ENCODE results near the gene BTBD6. TPM values are rescaled to one million over a fixed set of nuclear protein-coding genes. Genes with fewer than 3 reads are reported as not detected.

Gene BTBD6
- total and polyA plus RNA-seq, 2 experiments from 2014 or later = 20.3 to 20.9 TPM

DNA sequence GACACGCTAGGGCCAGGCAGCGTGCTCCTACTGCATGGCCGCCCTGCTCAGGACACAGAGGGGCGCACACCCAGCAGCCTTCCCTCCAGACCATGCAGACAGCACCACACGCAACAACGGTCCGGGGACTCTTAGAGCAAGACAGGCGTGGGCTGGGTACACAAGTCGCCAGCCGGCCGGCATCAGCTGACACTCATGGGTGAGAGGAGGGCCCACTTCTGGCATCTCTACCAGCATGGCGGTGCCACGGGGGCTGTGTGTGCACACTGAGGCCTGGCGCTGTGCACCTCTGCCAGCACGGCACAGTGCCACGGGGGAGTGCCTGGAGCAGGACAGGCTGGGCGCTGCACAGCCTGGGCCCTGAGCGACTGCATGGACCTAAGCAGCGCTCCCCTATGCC is 6.7 kb upstream of the BTBD6 start:
- Histone ChIP-seq H3K36me3 (no peaks in the 10 kb centered on the region), H3K9me3 (ENCODE audit: low read depth) (no peaks in the 10 kb centered on the region), H3K27ac (no peak overlapping the region), H3K4me3 (no peak overlapping the region), H3K27me3 (no peaks in the 10 kb centered on the region), H3K4me1 (ENCODE audit: low read depth) (no peaks in the 10 kb centered on the region)
- no peak for DNase-seq (ENCODE audit: low read depth in 1 of 2, low spot score in 1 of 2)
- TF ChIP-seq, protein P1, sequence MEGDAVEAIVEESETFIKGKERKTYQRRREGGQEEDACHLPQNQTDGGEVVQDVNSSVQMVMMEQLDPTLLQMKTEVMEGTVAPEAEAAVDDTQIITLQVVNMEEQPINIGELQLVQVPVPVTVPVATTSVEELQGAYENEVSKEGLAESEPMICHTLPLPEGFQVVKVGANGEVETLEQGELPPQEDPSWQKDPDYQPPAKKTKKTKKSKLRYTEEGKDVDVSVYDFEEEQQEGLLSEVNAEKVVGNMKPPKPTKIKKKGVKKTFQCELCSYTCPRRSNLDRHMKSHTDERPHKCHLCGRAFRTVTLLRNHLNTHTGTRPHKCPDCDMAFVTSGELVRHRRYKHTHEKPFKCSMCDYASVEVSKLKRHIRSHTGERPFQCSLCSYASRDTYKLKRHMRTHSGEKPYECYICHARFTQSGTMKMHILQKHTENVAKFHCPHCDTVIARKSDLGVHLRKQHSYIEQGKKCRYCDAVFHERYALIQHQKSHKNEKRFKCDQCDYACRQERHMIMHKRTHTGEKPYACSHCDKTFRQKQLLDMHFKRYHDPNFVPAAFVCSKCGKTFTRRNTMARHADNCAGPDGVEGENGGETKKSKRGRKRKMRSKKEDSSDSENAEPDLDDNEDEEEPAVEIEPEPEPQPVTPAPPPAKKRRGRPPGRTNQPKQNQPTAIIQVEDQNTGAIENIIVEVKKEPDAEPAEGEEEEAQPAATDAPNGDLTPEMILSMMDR (IDR thresholded peaks at IDR 0.05; ENCODE audit: low read depth, low read length) = no peak

DNA sequence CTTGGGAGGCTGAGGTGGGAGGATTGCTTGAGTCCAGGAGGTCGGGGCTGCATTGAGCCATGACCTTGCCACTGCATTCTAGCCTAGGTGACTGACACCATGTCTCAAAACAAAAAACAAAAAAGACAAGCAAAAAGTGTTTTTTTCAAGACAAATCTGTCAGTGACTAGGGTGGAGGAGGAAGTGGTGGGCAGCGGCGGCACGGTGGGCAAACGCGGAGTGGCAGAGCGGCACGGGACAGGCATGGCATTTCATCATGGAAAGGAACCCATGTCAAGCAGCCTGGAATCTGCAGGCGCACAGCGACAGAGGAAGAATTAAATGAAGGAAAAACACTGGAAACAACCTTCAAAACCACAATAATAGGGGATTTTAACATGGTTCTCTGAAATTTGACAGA is 4.0 kb upstream of the BTBD6 start:
- H3K36me3 ChIP-seq = no peaks in the 10 kb centered on the region
- H3K9me3 ChIP-seq (ENCODE audit: low read depth) = no peaks in the 10 kb centered on the region
- peaks cover 5% of the 10 kb centered on the region for H3K4me1 ChIP-seq (ENCODE audit: low read depth)
- no peak for DNase-seq (ENCODE audit: low read depth in 1 of 2, low spot score in 1 of 2)
- H3K27me3 ChIP-seq = no peaks in the 10 kb centered on the region
- TF ChIP-seq, protein P1 (IDR thresholded peaks at IDR 0.05; ENCODE audit: low read depth, low read length) = no peak
- no peak overlapping the region for H3K27ac ChIP-seq
- no peak overlapping the region for H3K4me3 ChIP-seq

DNA sequence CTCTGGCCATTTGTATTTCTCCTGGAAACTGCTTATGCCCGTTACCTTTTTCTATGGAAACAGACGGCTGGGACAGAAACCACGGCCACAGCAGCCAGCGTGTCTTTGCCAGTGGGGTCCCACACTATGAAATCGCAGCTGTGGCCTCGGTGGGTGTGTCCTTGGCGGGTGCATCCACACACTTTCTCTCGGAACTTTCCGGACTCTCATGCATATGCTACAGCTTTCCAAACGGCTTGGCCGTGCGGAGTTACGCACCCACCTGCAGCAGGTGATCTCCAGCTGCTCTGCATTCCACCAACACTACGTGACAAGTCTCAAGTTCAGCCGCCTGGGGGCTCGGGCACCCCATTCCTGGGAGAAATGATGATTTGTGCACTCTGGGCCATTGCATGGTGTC is 1.3 kb upstream of the BTBD6 start:
- Histone ChIP-seq H3K4me3 (no peak overlapping the region), H3K36me3 (peaks cover 3% of the 10 kb centered on the region), H3K4me1 (ENCODE audit: low read depth) (peaks cover 5% of the 10 kb centered on the region), H3K9me3 (ENCODE audit: low read depth) (no peaks in the 10 kb centered on the region), H3K27me3 (no peaks in the 10 kb centered on the region), H3K27ac (no peak overlapping the region)
- no peak for DNase-seq (ENCODE audit: low read depth in 1 of 2, low spot score in 1 of 2)
- TF ChIP-seq, protein P1 (IDR thresholded peaks at IDR 0.05; ENCODE audit: low read depth, low read length) = no peak

DNA sequence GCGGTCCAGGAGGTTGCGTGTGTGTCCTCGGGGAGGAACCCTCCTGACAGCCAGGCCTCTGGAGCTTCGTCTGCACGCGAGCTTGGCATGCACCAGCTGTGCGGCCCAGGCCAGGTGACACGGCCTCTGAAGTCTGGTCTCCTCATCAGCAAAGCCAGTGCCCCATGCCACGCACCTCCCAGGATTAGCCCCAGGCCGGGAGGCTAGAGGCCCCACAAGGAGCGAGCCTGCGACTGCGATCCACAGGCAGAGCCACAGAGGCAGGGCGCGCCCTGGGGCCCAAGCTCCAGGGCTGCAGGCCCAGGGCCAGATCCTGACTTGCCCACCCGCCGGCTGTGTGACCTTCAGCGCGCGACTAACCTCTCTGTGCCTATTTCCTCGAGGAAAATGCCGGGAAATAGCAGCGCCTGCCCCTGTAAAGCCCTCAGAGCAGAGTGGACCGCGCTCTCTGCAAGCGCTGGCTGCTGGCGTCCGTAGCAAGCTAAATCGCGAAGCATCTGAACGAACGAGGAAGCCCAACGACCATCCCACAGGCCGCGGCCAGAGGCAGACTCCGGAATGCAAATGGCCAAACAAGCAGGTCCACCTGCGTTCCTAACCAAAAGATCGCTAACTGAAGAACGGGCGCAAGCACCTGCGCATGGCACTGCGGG is 492 bp upstream of the BTBD6 start:
- DNase-seq (ENCODE audit: low read depth in 1 of 2, low spot score in 1 of 2) = no peak
- no peak overlapping the region for H3K27ac ChIP-seq
- H3K36me3 ChIP-seq = peaks cover 7% of the 10 kb centered on the region

DNA sequence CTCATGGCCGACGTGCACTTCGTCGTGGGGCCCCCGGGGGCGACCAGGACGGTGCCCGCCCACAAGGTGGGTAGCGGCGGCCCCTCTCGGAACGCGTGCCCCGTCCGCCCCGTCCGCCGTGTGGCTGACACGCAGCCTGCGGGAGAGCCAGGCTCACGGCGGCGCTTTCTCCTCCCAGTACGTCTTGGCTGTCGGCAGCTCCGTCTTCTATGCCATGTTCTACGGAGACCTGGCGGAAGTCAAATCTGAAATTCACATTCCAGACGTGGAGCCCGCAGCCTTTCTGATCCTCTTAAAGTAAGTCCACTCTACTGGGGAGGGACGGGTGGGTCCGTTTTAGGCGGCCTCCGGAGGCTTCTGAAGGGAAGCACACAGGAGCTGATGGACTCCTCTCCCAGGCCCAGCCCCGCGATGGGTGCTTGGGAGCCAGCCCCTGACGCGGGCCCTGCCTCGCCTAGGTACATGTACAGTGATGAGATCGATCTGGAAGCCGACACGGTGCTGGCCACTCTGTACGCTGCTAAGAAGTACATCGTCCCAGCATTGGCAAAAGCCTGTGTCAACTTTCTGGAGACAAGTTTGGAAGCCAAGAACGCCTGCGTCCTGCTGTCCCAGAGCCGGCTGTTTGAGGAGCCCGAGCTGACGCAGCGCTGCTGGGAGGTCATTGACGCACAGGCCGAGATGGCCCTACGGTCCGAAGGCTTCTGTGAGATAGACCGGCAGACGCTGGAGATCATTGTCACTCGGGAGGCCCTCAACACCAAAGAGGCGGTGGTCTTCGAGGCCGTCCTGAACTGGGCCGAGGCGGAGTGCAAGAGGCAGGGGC is 1.1 kb downstream of the BTBD6 start:
- Histone ChIP-seq H3K9me3 (ENCODE audit: low read depth) (no peaks in the 10 kb centered on the region), H3K36me3 (peaks cover 7% of the 10 kb centered on the region), H3K4me1 (ENCODE audit: low read depth) (peaks cover 5% of the 10 kb centered on the region), H3K27ac (no peak overlapping the region), H3K4me3 (no peak overlapping the region), H3K27me3 (no peaks in the 10 kb centered on the region)
- DNase-seq (ENCODE audit: low read depth in 1 of 2, low spot score in 1 of 2) = peak; percentile 11 to 45
- TF ChIP-seq, protein P1 (IDR thresholded peaks at IDR 0.05; ENCODE audit: low read depth, low read length) = no peak

More for the DNA sequence above, 492 bp upstream of the BTBD6 start:
- peaks cover 5% of the 10 kb centered on the region for H3K4me1 ChIP-seq (ENCODE audit: low read depth)
- TF ChIP-seq, protein P1 (IDR thresholded peaks at IDR 0.05; ENCODE audit: low read depth, low read length) = no peak
- H3K27me3 ChIP-seq = no peaks in the 10 kb centered on the region
- H3K9me3 ChIP-seq (ENCODE audit: low read depth) = no peaks in the 10 kb centered on the region
- peak overlapping the region; percentile 42 for H3K4me3 ChIP-seq
